SIG-M5 (cell line): Measurements from ENCODE around the gene SAT2.
"Not testable (repeated sequence)": the region's sequence is repeated elsewhere in the genome, so short reads cannot be mapped to it uniquely, and the experiment has no call there.

Experiments
- DNase-seq: peaks from one replicate; lab custom pipeline; 2025; lab: John Stamatoyannopoulos, UW

SAT2 gene

GRCh38 chr17:7627250-7628121, at the start of gene SAT2:
Gene SAT2 (minus strand): TSS chr17:7627821. CDS start chr17:7627635, 186 bp downstream.
- DNase-seq, result no peak

DNA sequence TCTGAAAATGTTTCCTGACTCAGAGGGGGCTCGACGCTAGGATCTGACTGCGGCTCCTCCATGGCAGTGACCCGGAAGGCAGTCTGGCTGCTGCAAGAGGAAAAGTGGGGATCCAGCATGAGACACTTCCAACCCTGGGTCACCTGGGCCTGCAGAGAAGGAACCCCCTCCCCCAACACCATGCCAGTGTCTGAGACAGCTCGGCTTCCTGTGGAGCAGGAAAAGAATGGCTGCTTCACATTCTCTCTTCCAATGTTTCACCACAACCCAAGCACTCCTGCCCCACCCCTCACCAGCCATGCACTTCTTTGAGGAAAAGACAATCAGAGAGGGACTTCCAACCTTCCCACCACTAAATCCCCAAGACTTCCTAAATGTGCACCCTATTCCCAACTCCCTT, 48.9 kb upstream of the SAT2 start:
- DNase-seq, result no peak

DNA sequence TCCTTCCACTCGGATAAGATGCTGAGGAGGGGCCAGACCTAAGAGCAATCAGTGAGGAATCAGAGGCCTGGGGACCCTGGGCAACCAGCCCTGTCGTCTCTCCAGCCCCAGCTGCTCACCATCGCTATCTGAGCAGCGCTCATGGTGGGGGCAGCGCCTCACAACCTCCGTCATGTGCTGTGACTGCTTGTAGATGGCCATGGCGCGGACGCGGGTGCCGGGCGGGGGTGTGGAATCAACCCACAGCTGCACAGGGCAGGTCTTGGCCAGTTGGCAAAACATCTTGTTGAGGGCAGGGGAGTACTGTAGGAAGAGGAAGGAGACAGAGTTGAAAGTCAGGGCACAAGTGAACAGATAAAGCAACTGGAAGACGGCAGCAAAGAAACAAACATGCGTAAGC, 47.3 kb upstream of the SAT2 start:
- no peak for DNase-seq

DNA sequence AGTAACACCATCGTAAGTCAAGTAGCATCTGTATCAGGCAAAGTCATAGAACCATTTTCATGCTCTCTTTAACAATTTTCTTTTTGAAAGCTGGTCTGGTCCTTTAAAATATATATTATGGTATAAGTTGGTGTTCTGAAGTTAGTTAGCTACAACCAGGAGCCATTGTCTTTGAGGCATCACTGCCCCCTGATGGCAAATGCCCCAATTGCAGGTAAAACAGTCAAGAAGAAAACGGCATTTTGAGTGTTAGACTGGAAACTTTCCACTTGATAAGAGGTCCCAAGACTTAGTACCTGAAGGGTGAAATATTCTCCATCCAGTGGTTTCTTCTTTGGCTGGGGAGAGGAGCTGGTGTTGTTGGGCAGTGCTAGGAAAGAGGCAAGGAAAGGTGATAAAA, 45.6 kb upstream of the SAT2 start:
- no peak for DNase-seq

- DNase-seq, result no peak
Observed at GRCh38 chr17:7668482-7668881, 40.9 kb upstream of the SAT2 start.

DNA sequence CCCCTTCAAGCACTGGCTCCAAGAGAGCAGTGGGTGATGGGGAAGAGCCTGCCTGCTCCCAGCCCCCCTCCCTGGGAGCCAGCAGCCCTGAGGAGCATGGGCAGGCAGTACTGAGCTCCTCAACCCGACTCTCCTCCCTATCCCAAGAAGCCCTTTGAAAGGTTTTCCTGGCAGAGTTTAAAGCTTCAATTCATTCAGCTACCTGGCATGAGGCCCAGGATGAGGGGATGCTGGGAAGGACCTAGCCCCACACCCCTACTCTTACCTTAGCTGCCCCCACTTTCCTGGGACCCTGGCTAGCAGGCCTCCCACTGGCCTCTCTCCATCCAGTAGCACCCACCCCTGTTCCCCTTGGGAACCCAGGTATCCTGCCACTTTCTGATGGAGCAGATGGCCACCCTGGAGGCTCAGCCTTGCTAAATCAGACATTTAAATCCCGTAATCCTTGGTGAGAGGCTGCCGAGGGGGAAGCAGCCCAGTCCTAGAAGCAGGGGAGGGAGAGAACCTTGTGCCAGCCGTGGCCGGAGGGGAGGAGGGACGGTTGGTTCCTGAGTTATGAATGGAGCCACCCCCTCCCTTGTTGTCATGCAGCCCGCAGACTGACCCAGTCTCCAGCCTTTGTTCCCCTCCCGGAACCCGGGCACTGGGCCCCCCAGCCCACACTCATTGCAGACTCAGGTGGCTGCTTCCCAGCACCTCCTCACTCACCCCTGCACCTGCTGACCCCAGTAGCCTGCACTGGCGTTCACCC, 40.2 kb upstream of the SAT2 start:
- DNase-seq, result no peak

- no peak for DNase-seq
Observed at GRCh38 chr17:7656958-7657609, 29.5 kb upstream of the SAT2 start.

DNA sequence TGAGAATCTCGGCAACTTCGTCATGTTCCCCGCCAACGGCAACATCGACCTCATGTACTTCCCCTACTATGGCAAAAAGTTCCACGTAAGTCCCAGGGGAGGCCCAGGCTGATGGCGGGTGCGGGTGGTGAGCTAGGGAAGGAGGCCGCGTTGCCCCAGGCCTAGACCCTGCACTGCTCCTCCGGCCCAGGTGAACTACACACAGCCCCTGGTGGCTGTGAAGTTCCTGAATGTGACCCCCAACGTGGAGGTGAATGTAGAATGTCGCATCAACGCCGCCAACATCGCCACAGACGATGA, 27.9 kb upstream of the SAT2 start:
- no peak for DNase-seq

DNA sequence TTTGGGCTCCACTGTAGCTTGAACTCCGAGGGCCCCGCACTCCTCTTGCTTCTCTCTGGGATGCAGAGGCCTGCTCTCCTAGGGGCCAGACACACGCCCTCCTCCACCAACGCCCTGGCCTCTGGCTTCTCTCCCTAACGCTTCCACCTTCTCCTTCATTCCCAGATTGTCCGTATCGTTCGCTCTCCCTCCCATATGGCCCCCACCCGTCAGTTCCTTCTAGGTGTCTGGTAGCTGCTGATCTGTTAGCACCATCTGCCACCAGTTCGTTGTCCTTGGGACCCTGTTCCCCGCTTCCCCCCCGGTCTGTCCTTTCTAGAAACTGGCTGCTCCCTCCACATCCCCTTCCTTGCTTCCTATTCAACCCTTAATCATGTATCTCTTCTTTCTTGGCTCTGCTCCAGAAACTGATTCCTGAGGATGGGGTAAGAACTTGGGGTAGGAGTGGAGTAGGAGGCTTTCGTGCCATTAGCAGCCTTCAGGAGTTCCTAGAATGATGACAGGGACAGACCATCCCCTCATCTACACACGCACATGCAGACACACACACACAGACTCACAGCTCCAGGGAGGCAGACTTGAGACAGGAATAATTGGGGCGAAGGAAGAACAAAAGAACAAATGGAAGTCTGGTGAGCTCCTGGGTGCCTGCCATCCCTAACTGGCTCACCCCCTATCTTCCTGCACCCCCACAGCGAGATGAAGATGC, 27.4 kb upstream of the SAT2 start:
- no peak for DNase-seq

DNA sequence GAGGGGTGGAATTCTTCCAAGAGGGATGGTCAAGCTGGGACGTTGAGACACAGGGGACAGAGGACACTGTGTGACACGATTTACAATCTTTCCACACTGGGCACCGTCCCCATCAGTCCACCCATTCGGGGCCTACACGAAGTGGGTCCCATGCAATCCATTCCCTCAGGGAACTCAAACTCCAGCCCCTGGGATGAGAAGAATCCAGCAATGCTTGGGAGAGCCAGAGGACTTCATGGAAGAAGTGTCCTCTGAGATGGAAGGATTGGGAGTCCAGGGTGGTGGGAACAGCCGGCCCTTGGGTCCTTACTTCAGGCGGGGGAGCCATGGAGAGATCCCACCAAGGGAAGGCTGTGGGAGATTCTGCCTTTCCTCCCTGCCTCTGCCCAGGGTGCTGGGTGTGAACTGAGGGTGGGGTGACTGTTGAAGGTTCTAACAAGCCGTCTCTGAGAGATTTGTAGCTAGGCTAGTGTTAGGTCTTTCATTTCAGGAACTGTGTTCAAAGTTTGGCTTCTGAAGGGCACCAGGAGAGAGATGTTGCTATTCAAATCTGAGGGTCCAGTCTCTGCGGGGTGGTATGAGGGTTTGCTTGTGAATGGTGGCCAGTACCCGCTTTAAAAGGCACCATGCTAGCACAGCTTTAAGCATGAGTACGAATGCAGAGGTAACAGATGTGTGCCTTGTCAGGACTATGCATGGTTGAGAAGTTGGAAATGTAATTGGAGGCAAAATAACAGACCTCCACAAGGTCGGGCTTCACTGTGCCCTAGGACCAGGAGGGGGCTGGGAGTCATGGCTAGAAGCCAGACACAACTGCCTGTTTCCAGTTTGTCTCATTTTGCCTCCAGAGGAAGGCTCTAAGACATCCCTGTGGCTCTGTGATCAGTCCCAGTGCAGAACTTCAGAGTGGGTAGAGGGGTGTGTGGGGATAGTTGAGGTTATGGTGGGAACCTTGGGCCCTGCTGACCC, 25.1 kb upstream of the SAT2 start:
- DNase-seq, result no peak

DNA sequence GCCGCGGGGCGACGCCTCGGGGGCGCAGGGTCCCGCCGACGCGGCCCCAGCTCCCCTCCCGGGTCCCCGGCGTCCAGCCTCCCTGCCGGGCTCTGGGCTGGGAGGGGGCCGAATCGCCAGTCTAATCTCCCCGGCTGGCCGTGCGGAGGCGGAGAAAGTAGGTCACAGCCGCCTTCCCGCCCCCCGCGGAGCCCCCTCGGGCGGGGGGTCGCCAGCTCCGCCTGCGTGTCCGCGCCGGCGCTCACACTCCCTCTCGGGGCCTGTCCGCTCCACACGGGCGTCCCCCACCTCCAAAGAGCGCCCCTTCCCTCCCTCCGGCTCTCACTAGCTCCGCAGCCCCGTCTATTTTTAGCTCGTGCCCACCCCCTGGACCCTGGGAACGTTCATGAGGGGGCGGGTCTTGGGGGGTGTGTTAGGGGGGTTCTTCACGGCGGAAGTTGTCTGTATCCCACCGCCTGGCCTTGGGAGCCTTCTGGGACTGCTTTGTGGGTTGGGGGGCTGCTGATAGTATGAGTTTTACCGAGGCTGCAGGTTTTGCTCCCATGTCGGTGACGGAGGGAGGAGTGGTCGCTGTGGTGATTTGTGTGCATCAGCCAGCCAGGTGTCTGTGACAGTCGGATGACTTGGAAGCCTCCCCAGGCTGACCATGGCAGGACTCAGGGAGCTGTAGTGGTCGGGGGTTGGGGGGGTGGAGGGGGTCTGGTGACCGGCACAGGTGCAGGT, 24.2 kb upstream of the SAT2 start:
- DNase-seq, result no peak

GRCh38 chr17:7651097-7651664, 23.6 kb upstream of the SAT2 start:
- no peak for DNase-seq

DNA sequence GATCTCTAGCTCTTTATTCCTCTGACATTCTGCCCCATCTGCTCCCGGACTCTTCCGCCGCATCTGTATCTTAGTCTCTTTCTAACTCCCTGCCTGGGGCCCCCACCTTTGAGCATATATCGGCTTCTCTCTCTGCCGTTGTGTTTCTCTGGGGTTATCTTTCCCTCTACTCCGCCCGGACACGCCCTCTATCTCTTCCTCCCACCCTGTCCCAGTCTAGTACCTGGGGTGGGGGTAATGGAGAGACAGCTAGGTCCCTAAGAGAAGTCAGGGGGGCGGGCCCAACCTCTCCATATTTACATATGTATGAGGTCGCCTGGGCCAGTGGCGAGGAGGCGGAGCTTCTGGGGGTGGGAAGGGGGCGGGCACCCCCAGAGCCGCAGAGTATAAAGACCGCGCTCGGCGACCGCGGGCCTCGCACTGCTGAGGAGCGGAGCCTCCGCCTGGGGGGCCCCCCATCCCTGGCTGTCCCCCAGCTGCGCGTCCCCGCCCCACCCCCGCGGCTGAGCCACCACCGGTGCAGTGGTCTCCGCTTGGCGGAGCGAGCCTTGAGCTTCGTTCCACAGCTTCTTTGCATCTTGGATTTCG, 23.0 kb upstream of the SAT2 start, which contains the start of gene ATP1B2:
Gene ATP1B2, plus strand, starts transcription at position 418 of the 588 bp plus-strand sequence. CDS start 593 bp downstream, outside the sequence.
- DNase-seq, result no peak

DNA sequence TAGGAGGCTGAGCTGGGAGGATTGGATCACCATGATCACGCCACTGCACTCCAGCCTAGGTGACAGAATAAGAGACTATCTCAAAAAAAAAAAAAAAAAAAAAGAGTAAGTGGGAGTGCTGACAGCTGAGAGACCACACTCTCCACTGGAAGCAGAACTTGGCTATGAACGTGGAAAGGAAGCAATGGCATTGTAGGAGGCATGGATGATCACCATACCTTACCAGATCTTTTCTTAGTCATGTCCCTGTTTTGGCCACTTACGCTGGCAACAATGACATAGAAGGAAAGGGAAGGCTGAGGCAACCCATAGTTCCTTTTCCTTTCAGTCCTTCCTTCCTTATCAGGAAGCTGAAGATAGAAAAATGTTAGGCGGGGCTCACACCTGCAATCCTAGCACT, 19.4 kb upstream of the SAT2 start:
- no peak for DNase-seq

- DNase-seq, result no peak
Observed at GRCh38 chr17:7646457-7646856, 18.8 kb upstream of the SAT2 start.

DNA sequence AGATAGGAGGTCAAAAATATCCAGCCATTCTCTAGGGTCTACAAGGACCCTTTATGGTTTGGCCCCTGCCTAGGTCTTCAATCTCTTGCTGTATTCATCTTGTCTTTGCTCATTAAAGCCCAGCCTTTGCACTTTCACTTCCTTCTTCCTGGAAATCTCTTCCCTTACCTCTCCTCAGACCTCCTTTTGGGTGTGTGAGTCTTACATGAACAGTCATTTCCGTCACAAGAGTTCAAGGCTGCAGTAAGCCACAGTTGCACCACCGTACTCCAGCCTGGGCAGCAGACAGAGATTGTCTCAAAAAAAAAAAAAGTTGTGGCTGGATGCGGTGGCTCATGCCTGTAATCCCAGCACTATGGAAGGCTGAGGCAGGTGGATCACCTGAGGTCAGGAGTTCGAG, 17.2 kb upstream of the SAT2 start:
- DNase-seq, result peak; percentile 59

DNA sequence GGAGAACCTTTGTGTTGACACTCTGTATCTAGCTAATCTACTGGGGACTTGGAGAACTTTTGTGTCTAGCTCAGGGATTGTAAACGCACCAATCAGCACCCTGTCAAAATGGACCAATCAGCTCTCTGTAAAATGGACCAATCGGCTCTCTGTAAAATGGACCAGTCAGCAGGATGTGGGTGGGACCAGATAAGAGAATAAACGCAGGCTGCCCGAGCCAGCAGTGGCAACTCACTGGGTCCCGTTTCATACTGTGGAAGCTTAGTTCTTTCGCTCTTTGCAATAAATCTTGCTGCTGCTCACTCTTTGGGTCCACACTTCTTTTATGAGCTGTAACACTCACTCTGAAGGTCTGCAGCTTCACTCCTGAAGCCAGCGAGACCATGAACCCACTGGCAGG, 14.0 kb upstream of the SAT2 start:
- DNase-seq, result not testable (repeated sequence)

DNA sequence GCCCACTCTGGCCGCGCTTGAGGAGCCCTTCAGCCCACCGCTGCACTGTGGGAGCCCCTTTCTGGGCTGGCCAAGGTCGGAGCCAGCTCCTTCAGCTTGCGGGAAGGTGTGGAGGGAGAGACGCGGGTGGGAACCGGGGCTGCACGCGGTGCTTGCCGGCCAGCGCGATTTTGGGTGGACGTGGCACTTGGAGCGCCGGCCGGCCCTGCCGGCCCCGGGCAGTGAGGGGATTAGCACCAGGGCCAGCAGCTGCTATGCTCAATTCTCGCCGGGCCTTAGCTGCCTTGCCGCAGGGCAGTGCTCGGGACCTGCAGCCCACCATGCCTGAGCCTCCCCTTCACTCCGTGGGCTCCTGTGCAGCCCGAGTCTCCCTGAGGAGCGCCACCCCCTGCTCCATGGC, 13.2 kb upstream of the SAT2 start:
- DNase-seq, result no peak

GRCh38 chr17:7636163-7636562, 8.5 kb upstream of the SAT2 start:
- DNase-seq, result no peak

DNA sequence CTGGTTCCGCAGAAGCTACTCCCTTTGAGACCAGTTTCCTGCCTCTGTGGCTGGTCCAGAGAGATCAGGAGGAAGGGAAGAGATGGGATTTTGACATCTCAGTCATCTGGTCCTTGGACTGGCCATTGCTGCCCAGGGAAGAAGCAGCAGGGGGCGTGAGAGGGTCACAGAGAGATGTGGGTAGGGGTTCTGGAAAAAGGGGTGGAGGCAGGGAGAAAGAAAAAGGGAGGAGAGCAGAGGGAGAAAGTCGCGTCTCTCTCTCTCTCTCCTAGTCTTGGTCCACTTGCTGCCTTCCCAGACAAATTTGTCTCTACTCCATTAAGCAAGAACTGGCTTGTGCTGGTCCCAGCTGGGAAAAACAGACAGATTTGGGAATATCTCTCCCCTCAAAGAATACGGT, 6.8 kb upstream of the SAT2 start:
- no peak for DNase-seq
